H1 (cell line): ENCODE measurements around the gene FRMD4A. TPM values are rescaled to one million over a fixed set of nuclear protein-coding genes. Genes with fewer than 3 reads are reported as not detected.
"Not testable (repeated sequence)": the region's sequence is repeated elsewhere in the genome, so short reads cannot be mapped to it uniquely, and the experiment has no call there.

Experiments
- CTCF ChIA-PET: fragments of 300-600 bp; sonication (Branson Sonifier 250); formaldehyde crosslinking; loops from one replicate; lab custom pipeline; 2021; ENCODE audit not compliant: partially characterized antibody; lab: Charles Lee
- POLR2A ChIA-PET: fragments of 300-600 bp; sonication (Branson Sonifier 250); formaldehyde crosslinking; loops from one replicate; lab custom pipeline; 2021; ENCODE audit warnings: inconsistent platforms; ENCODE audit not compliant: partially characterized antibody; lab: Charles Lee
- DNase-seq, 2 experiments: peaks; one replicate each; pipeline versions ENCODE4 v3.0.0 to v3.0.0-alpha.2; 2010 to 2022; ENCODE audit warnings: low spot score in 2 of 2, low read depth in 1 of 2, mixed read lengths in 1 of 2
- FAIRE-seq: peaks from 2 replicates; lab custom pipeline; 2011; peaks lifted over from hg19 to GRCh38; lab: Jason Lieb, UNC
- H2AFZ ChIP-seq: 2 replicates; pipeline ENCODE4 v1.8.1; 2012; ENCODE audit warnings: low read length, inconsistent platforms
- H2AK5ac ChIP-seq: 2 replicates; pipeline ENCODE4 v1.6.1; 2013; ENCODE audit warnings: low read depth, low read length
- H2BK120ac ChIP-seq: replicated peaks from 2 replicates; pipeline ENCODE3; 2013; ENCODE audit warnings: low read depth, low read length, inconsistent platforms
- H2BK12ac ChIP-seq: 2 replicates; pipeline ENCODE4 v1.6.1; 2013; ENCODE audit warnings: low read depth, low read length
- H2BK15ac ChIP-seq: 2 replicates; pipeline ENCODE4 v1.6.1; 2013; ENCODE audit warnings: low read length
- H2BK20ac ChIP-seq: 2 replicates; pipeline ENCODE4 v1.6.1; 2013; ENCODE audit warnings: low read length
- H2BK5ac ChIP-seq: 2 replicates; pipeline ENCODE4 v1.6.1; 2013; ENCODE audit warnings: low read depth, low read length
- H3K14ac ChIP-seq: 2 replicates; pipeline ENCODE4 v1.6.1; 2013; ENCODE audit warnings: inconsistent platforms; ENCODE audit not compliant: insufficient read length
- H3K18ac ChIP-seq: 2 replicates; pipeline ENCODE4 v1.6.1; 2013; ENCODE audit warnings: low read length; ENCODE audit errors: extremely low read depth
- H3K23ac ChIP-seq: 2 replicates; pipeline ENCODE4 v1.6.1; 2013; ENCODE audit warnings: inconsistent platforms; ENCODE audit not compliant: insufficient read length
- H3K23me2 ChIP-seq: 2 replicates; pipeline ENCODE4 v1.6.1; 2013; ENCODE audit warnings: low read depth, low read length
- H3K27ac ChIP-seq: 2 replicates; pipeline ENCODE4 v1.6.1; 2011; ENCODE audit warnings: low read depth, low read length, inconsistent platforms
- H3K27me3 ChIP-seq, 4 experiments: replicated peaks in 1 of 4; 1 replicate in 1 of 4; 2 replicates in 3 of 4; pipeline versions ENCODE4 v1.6.1 to v1.8.1; 2011 to 2013; ENCODE audit warnings: low read length in 3 of 4, mild to moderate bottlenecking in 3 of 4, inconsistent platforms in 2 of 4, mixed read lengths in 2 of 4, moderate library complexity in 1 of 4; ENCODE audit not compliant: control insufficient read depth in 3 of 4, insufficient read depth in 3 of 4; ENCODE audit errors: extremely low read depth in 1 of 4
- H3K36me3 ChIP-seq, 4 experiments: 2 replicates each; pipeline versions ENCODE4 v1.6.1 to v1.8.1; 2011 to 2013; ENCODE audit warnings: mild to moderate bottlenecking in 4 of 4, low read length in 3 of 4, moderate library complexity in 2 of 4, control low read depth in 1 of 4, inconsistent platforms in 1 of 4; ENCODE audit not compliant: insufficient read depth in 4 of 4, control insufficient read depth in 2 of 4
- H3K4ac ChIP-seq: replicated peaks from 2 replicates; pipeline ENCODE3; 2013; ENCODE audit warnings: low read length, low read depth, mixed read lengths, inconsistent platforms; ENCODE audit not compliant: insufficient read length
- H3K4me1 ChIP-seq, 4 experiments: replicated peaks in 1 of 4; 1 replicate in 1 of 4; 2 replicates in 3 of 4; pipeline versions ENCODE4 v1.6.1 to v1.8.1; 2011 to 2013; ENCODE audit warnings: low read length in 3 of 4, inconsistent platforms in 2 of 4, mixed read lengths in 1 of 4; ENCODE audit not compliant: insufficient read depth in 4 of 4, control insufficient read depth in 3 of 4
- H3K4me2 ChIP-seq, 2 experiments: 2 replicates each; pipeline versions ENCODE4 v1.6.1 to v1.8.1; 2011 to 2013; ENCODE audit warnings: low read depth in 2 of 2, low read length in 2 of 2, control low read depth in 1 of 2, inconsistent platforms in 1 of 2, mild to moderate bottlenecking in 1 of 2; ENCODE audit not compliant: insufficient read depth in 1 of 2
- H3K4me3 ChIP-seq, 4 experiments: fragments of 200-600, 300-600 bp in 1 of 4; sonication (generic), shearing (Covaris generic), sonication (Bioruptor Twin) in 1 of 4; 2 replicates each; pipeline versions ENCODE4 v1.5.1 to v1.8.1; 2011 to 2016; ENCODE audit warnings: low read length in 4 of 4, low read depth in 3 of 4, control low read depth in 2 of 4, inconsistent platforms in 2 of 4, mild to moderate bottlenecking in 2 of 4, mixed read lengths in 1 of 4, moderate library complexity in 1 of 4; ENCODE audit not compliant: insufficient read depth in 2 of 4; ENCODE audit errors: extremely low read depth in 1 of 4
- H3K56ac ChIP-seq: replicated peaks from 2 replicates; pipeline ENCODE3; 2013; ENCODE audit warnings: low read depth, mild to moderate bottlenecking, mixed read lengths, low read length, inconsistent platforms; ENCODE audit not compliant: insufficient read length
- H3K79me1 ChIP-seq: 2 replicates; pipeline ENCODE4 v1.6.1; 2013; ENCODE audit warnings: low read depth, low read length, control low read depth
- H3K79me2 ChIP-seq, 2 experiments: 2 replicates each; pipeline versions ENCODE4 v1.6.1 to v1.8.1; 2012 to 2013; ENCODE audit warnings: low read length in 2 of 2, mild to moderate bottlenecking in 2 of 2, inconsistent platforms in 1 of 2; ENCODE audit not compliant: insufficient read depth in 2 of 2, control insufficient read depth in 1 of 2
- H3K9ac ChIP-seq, 4 experiments: replicated peaks in 1 of 4; 1 replicate in 1 of 4; 2 replicates in 3 of 4; pipeline versions ENCODE4 v1.6.1 to v1.8.1; 2011 to 2013; ENCODE audit warnings: low read depth in 3 of 4, low read length in 3 of 4, control low read depth in 2 of 4, mild to moderate bottlenecking in 2 of 4, moderate library complexity in 2 of 4, inconsistent platforms in 1 of 4; ENCODE audit errors: extremely low read depth in 1 of 4
- H3K9me3 ChIP-seq, 2 experiments: 2 replicates each; pipeline versions ENCODE4 v1.6.1 to v1.8.1; 2012 to 2013; ENCODE audit warnings: mild to moderate bottlenecking in 2 of 2, moderate library complexity in 2 of 2, control low read depth in 1 of 2, inconsistent platforms in 1 of 2, low read depth in 1 of 2, low read length in 1 of 2, mixed read lengths in 1 of 2; ENCODE audit not compliant: insufficient read depth in 2 of 2
- H4K20me1 ChIP-seq, 2 experiments: replicated peaks in 1 of 2; 2 replicates each; pipeline versions ENCODE3 to v1.8.1; 2011 to 2013; ENCODE audit warnings: inconsistent platforms in 2 of 2, low read length in 2 of 2, mild to moderate bottlenecking in 1 of 2; ENCODE audit not compliant: insufficient read depth in 2 of 2, control insufficient read depth in 1 of 2
- H4K5ac ChIP-seq: 2 replicates; pipeline ENCODE4 v1.6.1; 2013; ENCODE audit warnings: low read length, low read depth, mixed read lengths, inconsistent platforms; ENCODE audit not compliant: insufficient read length
- H4K8ac ChIP-seq: 2 replicates; pipeline ENCODE4 v1.8.0; 2013; ENCODE audit warnings: mild to moderate bottlenecking, moderate library complexity, low read length, inconsistent platforms; ENCODE audit not compliant: insufficient read depth; ENCODE audit errors: extremely low read depth
- H4K91ac ChIP-seq: replicated peaks from 2 replicates; pipeline ENCODE3; 2013; ENCODE audit warnings: low read length, mixed read lengths, inconsistent platforms; ENCODE audit not compliant: insufficient read length
- WGBS, 2 experiments: shearing (Covaris generic) in 1 of 2; methylation state at CpG; one replicate each; pipeline versions ENCODE4 v1.1.6 to v1.1.7; 2013 to 2015; ENCODE audit warnings: low lambda C conversion rate in 2 of 2, mixed read lengths in 2 of 2, inconsistent platforms in 1 of 2, low coverage in 1 of 2, missing lambda C conversion rate in 1 of 2; ENCODE audit not compliant: insufficient replicate concordance in 2 of 2, insufficient coverage in 1 of 2, insufficient read length in 1 of 2; ENCODE audit errors: extremely low coverage in 1 of 2, missing lambda C conversion rate in 1 of 2; 5-methylcytosine and 5-hydroxymethylcytosine counted together
- polyA plus RNA-seq, 7 experiments: library from polyadenylated mRNA; depleted of rRNA in 3 of 7; stranded (reverse) in 5 of 7; unstranded in 2 of 7; fragments of >200 nt in 5 of 7; fragments of 200-250 nt in 2 of 7; gene quantifications; 1 replicate in 5 of 7; 2 replicates in 1 of 7; 4 replicates in 1 of 7; pipeline versions ENCODE4 v1.2.1 to v1.2.3, GENCODE V29; 2011 to 2013; ENCODE audit warnings: missing spikeins in 2 of 7, mixed read lengths in 2 of 7
- total RNA-seq: library from RNA; stranded (reverse); fragmentation: NEBNext Ultra II Directional; extraction: Animal tissue kit (Norgen Biotek cat#: 25700); gene quantifications from 2 replicates; pipeline ENCODE4 v1.2.1, GENCODE V29; 2021

FRMD4A gene
- total and polyA plus RNA-seq, 2 of the 8 experiments (the other 6 are each of a cell fraction or from before 2014, with no cell fraction given), result 38.6 to 39.6 TPM

GRCh38 chr10:14199098-14199497 lies 131.6 kb downstream of the FRMD4A start:
- 92% methylated on average over 4 of the region's 4 CpGs; no CpG with 5 or more reads in 1 of the 2 experiments for WGBS, 2 experiments
- not testable (repeated sequence) for H2AFZ ChIP-seq, FAIRE-seq, DNase-seq, H3K36me3 ChIP-seq, H2AK5ac ChIP-seq, H3K79me1 ChIP-seq, H2BK20ac ChIP-seq, H3K4me1 ChIP-seq, H3K14ac ChIP-seq, H4K8ac ChIP-seq, H3K27ac ChIP-seq, H4K5ac ChIP-seq, H3K23me2 ChIP-seq, H3K9me3 ChIP-seq, H3K27me3 ChIP-seq, H3K18ac ChIP-seq, H2BK120ac ChIP-seq, H2BK5ac ChIP-seq, H3K4me3 ChIP-seq, H3K79me2 ChIP-seq, H3K4ac ChIP-seq, H3K56ac ChIP-seq, H3K9ac ChIP-seq, H4K91ac ChIP-seq, H3K4me2 ChIP-seq, H2BK15ac ChIP-seq, H3K23ac ChIP-seq, H4K20me1 ChIP-seq, H2BK12ac ChIP-seq
- POLR2A ChIA-PET, result interaction anchor here (8.8 kb wide), 1 partner anchor 14 kb away, joined by 65 read pairs; no protein-coding TSS in a partner anchor
- CTCF ChIA-PET, result interaction anchor here (0.8 to 9.9 kb wide), 12 partner anchors 12 to 488 kb away, joined by 3 to 143 read pairs (median 4); no protein-coding TSS in a partner anchor
